Activated T-helper 2 cell treated with anti-CD3 and anti-CD28 coated beads, Interferon-gamma antibody, Interleukin-2, Interleukin-4, amounts not matched to agents 10 μg/mL and 5 μg/mL and 100 μg/mL, durations not matched to agents 14 hours and 24 hours and 36 hours (primary cell): Measurements from ENCODE around the gene AKR1C3. TPM values are rescaled to one million over a fixed set of nuclear protein-coding genes. Genes with fewer than 3 reads are reported as not detected.

Source experiments
- DNase-seq: peaks from one replicate; pipeline ENCODE4 v3.0.0; 2021; ENCODE audit warnings: low spot score
- H3K27ac Mint-ChIP-seq: one replicate; pipeline ENCODE4 v1.8.0; 2021; ENCODE audit warnings: mixed read lengths
- H3K27me3 Mint-ChIP-seq: one replicate; pipeline ENCODE4 v1.8.0; 2021; ENCODE audit warnings: low read depth, mixed read lengths
- H3K36me3 Mint-ChIP-seq: one replicate; pipeline ENCODE4 v1.8.0; 2021; ENCODE audit warnings: low read depth, mixed read lengths
- H3K4me1 Mint-ChIP-seq: one replicate; pipeline ENCODE4 v1.8.0; 2021; ENCODE audit warnings: low read depth, mixed read lengths
- H3K4me3 Mint-ChIP-seq: one replicate; pipeline ENCODE4 v1.8.0; 2021; ENCODE audit warnings: low read depth, mild to moderate bottlenecking, moderate library complexity, mixed read lengths
- H3K9me3 Mint-ChIP-seq: one replicate; pipeline ENCODE4 v1.8.0; 2021; ENCODE audit warnings: mixed read lengths
- intact Hi-C: fragments of 100-400 bp; cut with micrococcal nuclease; formaldehyde crosslinking; loops from one replicate; pipeline ENCODE4 v1.15.1; 2023
- total RNA-seq: library from RNA; stranded (reverse); gene quantifications from 2 replicates; pipeline ENCODE4 v1.2.3, GENCODE V29; 2022

Gene AKR1C3
- total RNA-seq, 1 donor from 2014 or later, result 0.34 TPM

DNA sequence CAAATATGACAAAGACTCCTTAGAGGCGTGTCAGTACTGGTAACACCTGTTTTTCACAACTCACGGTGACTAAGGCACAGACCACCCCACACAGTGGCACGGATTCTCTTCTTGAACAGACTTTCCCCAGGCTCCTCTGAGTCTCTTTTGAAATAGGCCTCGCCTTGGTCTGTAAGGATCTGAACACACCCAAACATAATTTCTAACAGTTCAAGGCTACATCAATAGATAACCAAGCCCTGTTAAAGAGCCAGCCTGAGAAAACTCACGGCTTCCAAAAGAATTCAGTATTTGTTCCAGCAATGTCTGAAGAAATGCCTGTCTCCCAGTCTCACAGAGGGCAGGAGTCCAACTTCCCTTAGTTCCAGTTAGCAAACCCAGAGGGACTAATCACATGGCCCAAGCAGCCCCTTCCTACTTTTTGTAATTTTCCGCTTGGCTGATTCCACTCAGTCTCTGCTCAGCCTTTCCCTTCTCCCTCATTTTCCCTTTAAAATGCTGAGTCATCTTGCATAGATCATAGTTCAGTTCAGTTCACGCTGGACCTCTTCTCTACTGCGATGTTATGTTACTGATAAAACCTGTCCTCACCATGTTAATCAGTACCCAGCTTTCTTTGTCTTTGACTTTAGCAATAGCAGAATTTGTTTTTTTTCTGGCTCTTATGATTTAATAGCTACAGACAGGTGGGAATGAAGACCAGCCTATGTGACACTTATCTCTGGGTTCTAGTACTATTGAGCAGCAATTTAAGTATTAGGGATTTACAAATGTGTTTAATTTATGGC, 22.6 kb upstream of the AKR1C3 start:
- peaks cover 10% of the 10 kb centered on the region for H3K9me3 Mint-ChIP-seq
- H3K4me1 Mint-ChIP-seq, result no peaks in the 10 kb centered on the region
- intact Hi-C loops, result no loop called here
- no peaks in the 10 kb centered on the region for H3K27me3 Mint-ChIP-seq
- no peak overlapping the region for H3K27ac Mint-ChIP-seq
- DNase-seq, result no peak
- H3K4me3 Mint-ChIP-seq, result no peak overlapping the region
- no peaks in the 10 kb centered on the region for H3K36me3 Mint-ChIP-seq

DNA sequence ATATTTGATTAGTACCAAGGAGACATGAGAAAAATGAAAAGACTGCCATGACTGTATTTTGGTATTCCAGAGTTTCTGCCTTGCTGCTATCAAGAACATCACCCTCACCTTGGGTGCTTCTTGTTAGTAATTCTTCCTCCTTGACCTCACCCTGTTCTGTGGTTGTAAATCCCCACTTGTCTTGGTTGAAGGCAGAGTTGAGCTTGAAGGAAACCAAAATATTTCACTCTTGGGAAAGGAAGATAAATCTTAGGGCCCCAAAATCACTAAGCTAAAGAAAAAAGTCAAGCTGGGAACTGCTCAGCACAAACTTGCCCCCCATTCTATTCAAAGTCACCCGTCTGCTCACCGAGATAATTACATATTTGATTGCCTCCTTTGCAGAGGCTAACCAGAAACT, 20.6 kb upstream of the AKR1C3 start:
- Mint-ChIP-seq H3K4me3 (no peak overlapping the region), H3K9me3 (peaks cover 10% of the 10 kb centered on the region), H3K36me3 (no peaks in the 10 kb centered on the region), H3K27ac (no peak overlapping the region), H3K27me3 (no peaks in the 10 kb centered on the region), H3K4me1 (no peaks in the 10 kb centered on the region)
- intact Hi-C loops, result no loop called here
- DNase-seq, result no peak

DNA sequence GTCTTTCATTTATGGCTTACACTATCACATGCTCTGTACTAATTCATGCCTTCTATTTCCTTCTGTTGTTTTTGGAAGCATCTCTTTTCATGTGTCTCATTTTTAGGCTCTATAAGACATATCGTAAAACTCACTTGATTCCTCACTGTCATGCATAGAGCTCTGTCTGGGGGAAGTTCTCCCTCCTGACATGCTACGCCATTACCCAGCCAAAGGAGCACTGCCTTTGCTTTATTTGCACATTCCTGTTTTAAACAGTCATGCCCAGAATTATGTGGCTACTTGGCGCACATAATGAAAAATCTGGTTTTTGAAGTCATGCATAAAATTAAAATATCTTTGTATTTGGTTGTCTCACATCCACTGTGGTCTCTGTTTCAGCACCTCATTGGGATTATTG, 17.6 kb upstream of the AKR1C3 start:
- H3K4me3 Mint-ChIP-seq, result no peak overlapping the region
- H3K4me1 Mint-ChIP-seq, result no peaks in the 10 kb centered on the region
- no peak for DNase-seq
- intact Hi-C loops, result no loop called here
- H3K9me3 Mint-ChIP-seq, result no peaks in the 10 kb centered on the region
- H3K36me3 Mint-ChIP-seq, result no peaks in the 10 kb centered on the region
- H3K27ac Mint-ChIP-seq, result no peak overlapping the region
- H3K27me3 Mint-ChIP-seq, result no peaks in the 10 kb centered on the region

DNA sequence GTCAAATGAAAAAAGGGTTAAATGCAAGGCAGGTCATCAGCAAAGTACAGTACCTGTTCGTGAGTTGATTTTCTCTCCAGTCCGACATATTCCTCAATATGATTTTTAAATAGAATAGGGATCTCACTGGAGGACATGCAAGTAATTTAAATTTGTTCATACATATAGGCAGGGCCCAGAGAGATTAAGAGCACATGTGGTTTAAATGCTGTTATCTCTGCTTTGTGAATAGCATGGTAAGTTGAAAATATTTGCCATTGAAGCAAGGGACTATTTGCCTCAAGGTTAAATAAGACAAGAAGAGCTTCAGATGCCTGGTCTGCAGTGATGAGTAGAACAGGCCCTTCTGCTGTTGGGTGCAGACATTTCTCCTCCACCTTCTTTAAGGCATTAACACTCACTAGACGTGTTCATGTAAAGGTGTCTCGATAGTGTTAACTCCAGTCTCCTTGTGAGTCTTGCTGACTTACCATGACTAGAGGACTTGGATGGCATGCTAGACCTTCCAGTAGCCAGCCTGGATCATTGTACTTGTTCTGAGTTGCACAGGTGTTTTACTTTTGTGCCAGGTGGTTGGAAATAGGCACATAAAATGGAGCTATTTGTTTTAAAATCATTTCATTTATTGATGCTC, 15.6 kb upstream of the AKR1C3 start:
- H3K36me3 Mint-ChIP-seq, result no peaks in the 10 kb centered on the region
- H3K9me3 Mint-ChIP-seq, result no peaks in the 10 kb centered on the region
- DNase-seq, result no peak
- intact Hi-C loops, result no loop called here
- H3K4me3 Mint-ChIP-seq, result no peak overlapping the region
- H3K4me1 Mint-ChIP-seq, result no peaks in the 10 kb centered on the region
- H3K27me3 Mint-ChIP-seq, result no peaks in the 10 kb centered on the region
- no peak overlapping the region for H3K27ac Mint-ChIP-seq

DNA sequence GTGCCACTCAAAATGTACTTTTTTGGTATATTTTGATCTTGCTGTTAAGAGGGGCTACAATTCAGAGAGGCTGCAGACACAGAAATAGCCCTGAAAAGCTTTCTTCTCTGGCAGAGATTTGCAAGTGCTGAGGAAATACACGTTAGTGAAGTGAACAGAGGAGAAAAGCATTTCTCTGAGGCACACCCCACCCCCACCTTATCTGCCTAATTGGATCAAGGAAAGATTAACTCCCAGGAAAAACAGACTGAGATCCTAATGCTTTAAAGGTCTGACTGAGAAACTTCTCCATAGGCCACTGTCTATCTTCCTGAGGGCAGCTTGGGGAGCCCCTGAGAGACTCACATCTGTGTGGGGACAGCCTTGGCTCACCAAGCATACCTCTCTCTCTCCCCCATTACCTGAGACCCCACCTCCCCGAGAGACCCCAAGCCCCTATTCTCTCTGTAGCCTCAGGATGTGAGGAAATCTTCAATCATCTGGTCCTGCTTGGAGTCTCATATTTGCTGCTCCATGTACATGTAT, 14.8 kb upstream of the AKR1C3 start:
- intact Hi-C loops, result no loop called here
- no peaks in the 10 kb centered on the region for H3K4me1 Mint-ChIP-seq

DNA sequence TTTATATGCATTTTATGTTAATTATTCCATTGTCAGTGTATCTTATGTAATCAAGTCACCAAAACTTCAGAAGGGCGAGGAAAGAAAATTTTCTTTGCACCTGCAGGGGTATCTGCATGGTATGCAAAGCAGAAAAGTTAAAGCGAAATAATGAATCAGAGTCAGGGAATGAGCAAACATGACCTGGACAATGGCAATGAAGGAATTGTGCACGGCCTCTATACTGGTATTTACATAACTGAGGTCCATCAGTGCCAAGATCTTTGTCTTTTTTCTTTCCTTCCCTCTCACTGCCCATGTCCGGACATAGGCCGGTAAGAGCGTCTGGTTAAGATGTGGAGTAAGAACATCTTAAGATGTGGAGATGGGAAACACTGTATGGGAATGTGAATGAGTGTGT, 14.4 kb upstream of the AKR1C3 start:
- intact Hi-C loops, result no loop called here
- Mint-ChIP-seq H3K36me3 (no peaks in the 10 kb centered on the region), H3K27me3 (no peaks in the 10 kb centered on the region), H3K9me3 (no peaks in the 10 kb centered on the region), H3K4me3 (no peak overlapping the region), H3K27ac (no peak overlapping the region), H3K4me1 (no peaks in the 10 kb centered on the region)
- DNase-seq, result no peak

More for the DNA sequence above, 14.8 kb upstream of the AKR1C3 start:
- no peak for DNase-seq
- Mint-ChIP-seq H3K4me3 (no peak overlapping the region), H3K27ac (no peak overlapping the region), H3K36me3 (no peaks in the 10 kb centered on the region), H3K27me3 (no peaks in the 10 kb centered on the region), H3K9me3 (no peaks in the 10 kb centered on the region)

DNA sequence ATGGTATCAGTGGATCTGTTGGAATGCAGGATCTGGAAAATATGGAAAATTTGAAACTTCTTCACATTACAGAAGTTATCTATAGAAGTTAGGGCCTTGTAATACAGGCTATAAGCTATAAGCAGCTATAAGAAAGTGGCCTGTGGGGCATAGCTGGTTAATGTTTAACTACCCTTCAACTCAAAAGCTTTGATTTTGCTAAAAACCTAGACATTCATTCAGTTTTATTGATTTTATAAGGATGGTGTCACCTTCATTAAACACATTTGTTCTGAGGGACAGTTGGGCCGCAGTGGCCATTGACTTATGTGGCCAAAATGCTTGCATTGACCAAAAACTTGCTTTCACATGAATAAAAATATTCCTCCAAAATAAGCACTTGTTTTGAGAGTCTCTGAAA, 13.1 kb upstream of the AKR1C3 start:
- intact Hi-C loops, result no loop called here
- Mint-ChIP-seq H3K9me3 (no peaks in the 10 kb centered on the region), H3K36me3 (no peaks in the 10 kb centered on the region), H3K4me3 (no peak overlapping the region), H3K27ac (no peak overlapping the region), H3K27me3 (no peaks in the 10 kb centered on the region), H3K4me1 (no peaks in the 10 kb centered on the region)
- DNase-seq, result no peak

DNA sequence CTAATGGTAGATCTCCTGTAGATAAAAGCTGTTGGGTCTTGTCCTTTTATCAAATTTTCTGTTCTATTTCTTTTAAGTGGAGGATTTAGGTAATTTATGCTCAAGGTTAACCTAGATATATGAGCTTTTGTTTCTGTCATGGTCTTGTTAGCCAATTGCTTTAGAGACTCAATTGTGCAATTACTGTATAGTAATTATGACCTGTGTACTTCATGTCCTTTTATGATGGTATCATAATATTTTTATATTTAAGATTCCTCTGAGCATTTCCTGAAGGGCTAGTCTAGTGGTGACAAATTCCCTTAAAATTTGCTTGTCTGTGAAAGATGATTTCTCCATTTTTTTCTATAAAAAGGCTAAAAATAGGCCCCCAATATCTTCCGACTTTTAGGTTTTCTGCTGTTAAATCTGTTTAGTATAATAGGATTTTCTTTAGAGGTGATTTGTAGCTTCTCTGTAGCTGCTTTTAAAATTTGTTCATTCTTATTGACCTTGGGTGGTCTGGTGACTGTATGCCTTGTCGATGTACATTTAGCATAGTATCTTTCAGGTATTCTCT, 5.4 kb upstream of the AKR1C3 start:
- no peak overlapping the region for H3K4me3 Mint-ChIP-seq
- no peak overlapping the region for H3K27ac Mint-ChIP-seq
- intact Hi-C loops, result no loop called here
- H3K36me3 Mint-ChIP-seq, result no peaks in the 10 kb centered on the region
- peaks cover 7% of the 10 kb centered on the region for H3K27me3 Mint-ChIP-seq
- no peak for DNase-seq
- H3K4me1 Mint-ChIP-seq, result no peaks in the 10 kb centered on the region
- peaks cover 3% of the 10 kb centered on the region for H3K9me3 Mint-ChIP-seq

DNA sequence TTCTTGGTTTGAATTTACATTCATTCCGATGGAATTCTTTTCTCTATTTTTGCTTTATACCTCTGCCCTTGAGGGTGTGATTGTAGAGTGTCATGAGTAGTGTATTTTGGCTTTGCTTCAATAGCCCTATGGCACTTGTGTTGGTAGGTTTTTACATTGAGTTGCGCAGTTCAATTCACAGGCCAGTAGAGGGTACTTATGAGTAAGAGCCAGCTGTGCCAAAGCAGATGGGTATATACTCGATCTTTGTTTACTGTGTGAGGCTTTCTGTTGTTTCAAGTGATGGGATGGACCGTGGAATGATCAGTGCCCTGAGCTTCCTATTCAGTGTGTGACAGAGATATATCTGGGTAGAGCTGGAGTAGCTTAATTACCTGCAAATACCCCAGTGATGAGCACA, 4.3 kb upstream of the AKR1C3 start:
- H3K4me1 Mint-ChIP-seq, result peaks cover 4% of the 10 kb centered on the region
- no peaks in the 10 kb centered on the region for H3K36me3 Mint-ChIP-seq
- H3K9me3 Mint-ChIP-seq, result peaks cover 3% of the 10 kb centered on the region
- H3K27ac Mint-ChIP-seq, result no peak overlapping the region
- intact Hi-C loops, result loop anchor here (1.0 to 2.0 kb wide), 2 partner anchors 294 to 345 kb away; no protein-coding TSS in a partner anchor
- no peak overlapping the region for H3K4me3 Mint-ChIP-seq
- H3K27me3 Mint-ChIP-seq, result peaks cover 10% of the 10 kb centered on the region
- no peak for DNase-seq

DNA sequence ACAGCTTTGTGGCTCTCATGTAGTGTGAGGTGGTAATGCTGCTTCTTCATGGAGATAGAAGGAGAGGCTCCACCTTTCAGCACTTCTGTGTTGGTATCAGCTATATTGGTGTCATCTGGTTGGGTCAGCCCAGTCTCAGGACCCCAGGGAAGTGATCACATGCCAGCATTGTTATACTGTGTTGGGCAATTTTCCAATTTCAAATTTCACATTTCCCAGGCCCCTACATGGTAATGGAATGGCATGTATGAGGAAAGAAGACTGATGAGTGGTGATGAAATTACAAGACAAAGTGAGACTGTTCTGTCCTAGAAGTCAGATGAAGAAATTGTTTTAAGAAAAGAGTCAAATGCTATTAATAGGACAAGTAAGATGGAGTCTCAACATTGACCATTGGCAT, 3.7 kb upstream of the AKR1C3 start:
- H3K27ac Mint-ChIP-seq, result no peak overlapping the region
- no peaks in the 10 kb centered on the region for H3K36me3 Mint-ChIP-seq
- H3K4me1 Mint-ChIP-seq, result peaks cover 7% of the 10 kb centered on the region
- intact Hi-C loops, result loop anchor here (1.0 to 2.0 kb wide), 2 partner anchors 294 to 344 kb away; no protein-coding TSS in a partner anchor
- H3K9me3 Mint-ChIP-seq, result peaks cover 3% of the 10 kb centered on the region
- H3K4me3 Mint-ChIP-seq, result no peak overlapping the region
- peaks cover 10% of the 10 kb centered on the region for H3K27me3 Mint-ChIP-seq
- DNase-seq, result no peak

DNA sequence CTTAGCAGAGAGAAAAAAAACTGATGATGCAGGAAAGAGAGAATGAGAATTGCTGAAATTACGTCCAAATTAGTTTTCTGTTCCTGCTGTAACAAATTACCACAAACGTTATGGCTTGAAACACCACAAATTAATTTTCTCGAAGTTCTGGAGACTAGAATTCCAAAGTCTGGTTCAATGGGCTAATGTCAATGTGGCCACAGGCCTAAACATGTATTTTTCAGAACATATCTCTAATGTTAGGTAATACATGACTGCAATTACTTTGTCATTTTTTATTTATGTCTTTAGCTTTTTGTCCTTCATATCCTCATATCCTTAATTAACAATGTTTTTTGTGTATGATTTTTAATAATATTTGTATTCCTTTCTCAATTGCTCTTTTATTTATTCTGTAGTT, 3.0 kb upstream of the AKR1C3 start:
- H3K27me3 Mint-ChIP-seq, result peaks cover 10% of the 10 kb centered on the region

DNA sequence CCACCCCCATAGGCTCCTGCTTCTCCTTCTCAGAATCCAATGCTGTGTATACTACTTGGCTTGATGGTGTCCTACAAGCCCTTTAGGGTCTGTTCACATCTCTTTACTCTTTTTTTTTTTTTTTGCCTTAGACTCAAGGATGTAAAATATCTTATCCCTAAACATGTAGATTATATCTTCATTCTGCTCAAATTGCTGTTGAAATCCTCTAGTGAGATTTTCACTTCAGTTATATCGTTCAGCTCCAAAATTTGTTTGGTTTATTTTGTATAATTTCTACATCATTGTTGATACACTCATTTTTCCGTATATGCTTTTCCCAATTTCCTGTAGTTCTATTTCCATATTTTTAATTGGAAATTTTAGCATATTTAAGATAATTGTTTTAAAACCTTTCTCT, 1.8 kb upstream of the AKR1C3 start:
- Mint-ChIP-seq H3K9me3 (peaks cover 3% of the 10 kb centered on the region), H3K4me3 (no peak overlapping the region), H3K4me1 (peaks cover 7% of the 10 kb centered on the region), H3K27ac (no peak overlapping the region), H3K36me3 (no peaks in the 10 kb centered on the region), H3K27me3 (peaks cover 9% of the 10 kb centered on the region)
- intact Hi-C loops, result no loop called here
- no peak for DNase-seq

More for the DNA sequence above, 3.0 kb upstream of the AKR1C3 start:
- no peak overlapping the region for H3K4me3 Mint-ChIP-seq
- peaks cover 3% of the 10 kb centered on the region for H3K9me3 Mint-ChIP-seq
- peaks cover 7% of the 10 kb centered on the region for H3K4me1 Mint-ChIP-seq
- no peaks in the 10 kb centered on the region for H3K36me3 Mint-ChIP-seq
- intact Hi-C loops, result loop anchor here (2.0 kb wide), 1 partner anchor 344 kb away; no protein-coding TSS in a partner anchor
- DNase-seq, result no peak
- H3K27ac Mint-ChIP-seq, result no peak overlapping the region
